Motor neuron (in vitro differentiated cells): ENCODE results near the gene ZNF148. TPM values are rescaled to one million over a fixed set of nuclear protein-coding genes. Genes with fewer than 3 reads are reported as not detected.

Experiments
- ATAC-seq, 8 experiments: fragments of 200-7000 bp; cut with Tn5 transposase; replicated peaks in 6 of 8; 2 replicates each; pipeline ENCODE4 v1.8.0; 2021; ENCODE audit warnings: mild to moderate bottlenecking in 8 of 8, moderate library complexity in 8 of 8
- H3K27ac ChIP-seq, 2 donors: fragments of 250-450 bp; sonication (Bioruptor Pico); 2 replicates each; pipeline ENCODE4 v1.9.0; 2021; ENCODE audit warnings: antibody characterized with exemption in 2 of 2, mild to moderate bottlenecking in 2 of 2, moderate library complexity in 1 of 2
- H3K4me1 ChIP-seq, 2 donors: fragments of 250-450 bp; sonication (Bioruptor Pico); replicated peaks in 1 of 2; 2 replicates each; pipeline ENCODE4 v1.6.1; 2021; ENCODE audit warnings: antibody characterized with exemption in 2 of 2, mild to moderate bottlenecking in 2 of 2, moderate library complexity in 1 of 2
- H3K4me3 ChIP-seq, 5 donors: fragments of 250-450 bp; sonication (Bioruptor Pico); 2 replicates each; pipeline ENCODE4 v1.9.0; 2021; ENCODE audit warnings: antibody characterized with exemption in 5 of 5, mild to moderate bottlenecking in 5 of 5, moderate library complexity in 4 of 5
- WGBS, 10 experiments: fragments of 450-650 bp; shearing (Covaris generic); methylation state at CpG; one replicate each; pipeline ENCODE4 v1.0.0; 2022; 5-methylcytosine and 5-hydroxymethylcytosine counted together
- in situ Hi-C, 9 experiments: fragments of 400-800 bp; cut with MboI; loops; one replicate each; pipeline ENCODE4 v1.15.0; 2021; ENCODE audit warnings: low sequenced_read_pairs in 9 of 9, low pct_unique_long_range_greater_than_20kb in 2 of 9; ENCODE audit not compliant: unreplicated experiment in 9 of 9
- total RNA-seq, 8 experiments: library from RNA; unstranded; fragments of 300-600 nt; gene quantifications; 2 replicates each; pipeline versions ENCODE4 v1.2.3 to v1.2.4, GENCODE V29; 2022

The ZNF148 gene
- total RNA-seq, 8 experiments from 2014 or later, result 17.8 to 38.3 (median 22.4) TPM

- H3K4me1 ChIP-seq, result no peaks in the 10 kb centered on the region
- no peak for ATAC-seq
- no peak overlapping the region for H3K4me3 ChIP-seq
- H3K27ac ChIP-seq, result no peak overlapping the region
- in situ Hi-C loops, result no loop called here
- 17 to 100% (median 75%) methylated on average over 1 to 4 of the region's 4 CpGs; no CpG with 5 or more reads in 1 of the 10 experiments for WGBS, 10 experiments
These were observed 134.6 kb downstream of the ZNF148 start for GRCh38 chr3:125240496-125240895.

DNA sequence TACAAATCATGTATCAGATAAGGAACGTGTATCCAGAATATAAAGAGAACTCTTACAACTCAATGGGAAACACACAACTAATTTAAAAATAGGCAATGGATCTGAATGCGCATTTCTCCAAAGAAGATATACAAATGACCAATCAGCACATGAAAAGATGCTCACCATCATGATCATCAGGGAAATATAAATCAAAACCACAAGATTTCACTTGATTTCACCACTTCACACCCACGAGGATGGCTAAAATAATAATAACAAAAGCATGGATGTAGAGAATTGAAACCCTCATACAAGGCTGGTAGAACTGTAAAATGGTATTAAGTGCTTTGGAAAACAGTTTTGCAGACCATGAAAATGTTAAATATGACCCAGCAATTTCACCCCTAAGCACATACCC is 135.9 kb downstream of the ZNF148 start:
- H3K4me1 ChIP-seq, result no peaks in the 10 kb centered on the region
- 50 to 92% (median 73%) methylated on average over 1 to 3 of the region's 3 CpGs for WGBS, 10 experiments
- in situ Hi-C loops, result no loop called here
- H3K4me3 ChIP-seq, result no peak overlapping the region
- no peak overlapping the region for H3K27ac ChIP-seq
- ATAC-seq, result peak in 2 of 8 experiments; percentile 14 to 21

DNA sequence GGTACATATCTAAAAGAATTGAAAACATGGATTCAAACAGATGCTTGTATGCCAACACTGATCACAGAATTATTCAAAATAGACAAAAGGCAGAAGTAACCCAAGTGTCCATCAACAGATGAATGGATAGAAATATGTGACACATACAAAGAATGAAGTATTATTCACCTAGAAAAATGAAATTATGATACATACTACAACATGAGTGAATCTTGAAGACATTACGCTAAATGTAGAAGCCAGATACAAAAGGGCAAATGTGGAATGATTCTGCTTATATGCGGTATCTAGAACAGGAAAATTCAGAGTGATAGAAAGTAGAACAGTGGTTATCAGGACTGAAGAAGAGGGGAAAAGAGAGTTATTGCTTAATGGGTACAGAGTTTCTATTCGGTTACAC is 136.4 kb downstream of the ZNF148 start:
- in situ Hi-C loops, result no loop called here
- no peak overlapping the region for H3K4me3 ChIP-seq
- no peaks in the 10 kb centered on the region for H3K4me1 ChIP-seq
- H3K27ac ChIP-seq, result no peak overlapping the region
- no peak for ATAC-seq
- WGBS, 10 experiments, result 65 to 100% (median 96%) methylated on average over 2 to 3 of the region's 3 CpGs

DNA sequence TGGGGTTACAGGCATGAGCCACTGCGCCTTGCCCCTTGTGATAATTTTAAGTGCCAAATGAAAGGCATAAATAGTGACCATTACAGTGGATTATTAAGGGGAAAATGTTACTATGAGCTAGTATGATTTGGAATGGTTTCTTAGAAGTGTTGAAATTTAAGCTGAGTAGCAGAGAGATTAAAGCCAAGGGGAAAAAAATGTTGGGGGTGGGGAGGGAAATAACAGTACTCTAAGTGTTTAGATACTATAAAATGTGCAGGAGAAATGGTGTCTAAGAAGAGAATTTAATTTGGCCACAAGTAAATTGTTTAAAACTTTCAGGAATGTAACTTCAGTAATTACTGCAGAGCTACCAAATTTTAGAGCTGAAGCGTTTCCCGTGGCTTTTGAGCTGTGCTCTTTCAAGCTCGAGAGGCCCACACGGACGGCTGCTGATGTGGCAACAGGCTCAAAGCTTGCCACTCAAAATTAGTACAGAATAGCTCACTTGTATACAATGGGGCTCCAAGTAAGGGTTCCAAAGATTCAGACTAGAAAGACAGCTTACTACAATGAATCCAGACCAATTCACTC is 138.7 kb downstream of the ZNF148 start:
- ATAC-seq, result peak in 3 of 8 experiments; percentile 26 to 49 (median 41)
- Histone ChIP-seq H3K4me1 (no peaks in the 10 kb centered on the region), H3K4me3 (no peak overlapping the region), H3K27ac (no peak overlapping the region)
- in situ Hi-C loops, result no loop called here
- WGBS, 10 experiments, result 60 to 100% (median 79%) methylated on average over 1 to 6 of the region's 6 CpGs; no CpG with 5 or more reads in 2 of the 10 experiments

DNA sequence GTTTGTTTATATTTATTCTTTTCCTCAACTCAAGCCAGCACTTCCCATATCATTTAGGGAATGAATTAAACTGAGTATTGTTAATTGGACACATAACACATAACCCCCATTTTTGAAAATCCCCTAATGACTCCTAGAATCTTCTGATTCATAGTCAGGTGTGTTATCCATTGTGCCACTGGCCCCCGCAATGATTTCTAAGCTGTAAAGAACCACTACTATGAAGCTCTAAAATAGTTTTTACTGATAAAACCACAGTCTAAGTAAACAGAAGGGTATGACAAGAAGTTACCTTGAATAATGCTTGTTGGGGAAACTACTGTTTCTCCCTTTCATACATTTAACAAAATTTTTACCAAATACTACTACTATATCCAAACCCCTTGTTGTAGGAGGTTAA is 140.3 kb downstream of the ZNF148 start:
- no peaks in the 10 kb centered on the region for H3K4me1 ChIP-seq
- no peak overlapping the region for H3K4me3 ChIP-seq
- in situ Hi-C loops, result no loop called here
- 57 to 100% (median 100%) methylated on average over 1 of the region's 1 CpG; no CpG with 5 or more reads in 3 of the 10 experiments for WGBS, 10 experiments
- no peak for ATAC-seq
- H3K27ac ChIP-seq, result no peak overlapping the region

- H3K4me3 ChIP-seq, result no peak overlapping the region
- H3K27ac ChIP-seq, result no peak overlapping the region
- ATAC-seq, result no peak
- in situ Hi-C loops, result no loop called here
- 80 to 100% (median 100%) methylated on average over 1 to 3 of the region's 3 CpGs; no CpG with 5 or more reads in 3 of the 10 experiments for WGBS, 10 experiments
- H3K4me1 ChIP-seq, result no peaks in the 10 kb centered on the region
These were observed 142.7 kb downstream of the ZNF148 start for GRCh38 chr3:125232401-125232800.

- WGBS, 10 experiments, result 17 to 100% (median 87%) methylated on average over 1 to 3 of the region's 3 CpGs; no CpG with 5 or more reads in 2 of the 10 experiments
- in situ Hi-C loops, result no loop called here
- H3K4me3 ChIP-seq, result no peak overlapping the region
- ATAC-seq, result no peak
- no peak overlapping the region for H3K27ac ChIP-seq
- no peaks in the 10 kb centered on the region for H3K4me1 ChIP-seq
These were observed 143.2 kb downstream of the ZNF148 start for GRCh38 chr3:125231895-125232294.

DNA sequence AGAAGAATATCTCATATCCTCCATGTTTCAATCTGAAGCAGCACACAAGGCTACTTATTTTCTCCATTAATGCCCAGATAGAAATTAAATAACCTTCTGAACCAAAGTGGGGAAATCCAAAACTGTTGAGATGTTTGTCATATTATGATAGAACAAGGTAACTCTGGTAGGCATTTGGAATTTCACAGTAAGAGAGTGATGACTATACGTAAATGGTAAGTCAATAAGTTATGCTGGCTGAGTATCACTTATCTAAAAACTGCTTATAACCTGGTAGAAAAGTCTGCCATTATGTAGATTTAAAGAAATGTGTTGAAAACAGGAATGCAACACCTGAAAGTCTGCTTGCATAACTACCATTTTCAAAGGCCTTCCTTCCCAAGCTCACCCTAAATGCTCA is 145.4 kb downstream of the ZNF148 start:
- 100% methylated on average over 1 of the region's 1 CpG; no CpG with 5 or more reads in 2 of the 10 experiments for WGBS, 10 experiments
- no peak overlapping the region for H3K4me3 ChIP-seq
- no peak for ATAC-seq
- H3K4me1 ChIP-seq, result no peaks in the 10 kb centered on the region
- in situ Hi-C loops, result no loop called here
- no peak overlapping the region for H3K27ac ChIP-seq

GRCh38 chr3:125229168-125229567 is 146.0 kb downstream of the ZNF148 start:
- no peak for ATAC-seq
- in situ Hi-C loops, result no loop called here
- Histone ChIP-seq H3K27ac (no peak overlapping the region), H3K4me3 (no peak overlapping the region), H3K4me1 (no peaks in the 10 kb centered on the region)
- WGBS, 10 experiments, result 63 to 97% (median 79%) methylated on average over 2 to 7 of the region's 7 CpGs

DNA sequence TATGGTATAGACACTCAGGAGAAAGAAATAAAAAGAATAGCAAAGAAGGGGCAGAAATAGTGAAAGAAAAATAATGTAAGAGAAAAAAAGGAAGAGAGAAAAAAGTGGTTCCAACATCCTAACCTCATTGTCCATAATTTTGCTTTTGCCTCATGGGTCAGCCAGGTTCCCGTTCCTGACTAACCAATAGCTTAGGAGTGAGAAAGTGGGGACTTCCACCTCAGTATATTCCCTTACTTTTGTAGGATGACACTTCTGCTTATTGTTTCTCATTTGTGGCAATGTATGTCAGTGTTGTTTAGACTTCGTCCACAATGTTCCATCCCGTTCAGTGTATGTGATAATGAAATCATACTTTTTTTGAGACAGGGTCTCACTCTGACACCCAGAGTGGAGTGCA is 153.3 kb downstream of the ZNF148 start:
- no peak for ATAC-seq
- Histone ChIP-seq H3K4me1 (no peaks in the 10 kb centered on the region), H3K27ac (no peak overlapping the region), H3K4me3 (no peak overlapping the region)
- in situ Hi-C loops, result no loop called here
- WGBS, 10 experiments, result 30 to 100% (median 94%) methylated on average over 1 to 3 of the region's 3 CpGs; no CpG with 5 or more reads in 1 of the 10 experiments

GRCh38 chr3:125220727-125221429 is 154.2 kb downstream of the ZNF148 start:
- in situ Hi-C loops, result no loop called here
- peak in 3 of 8 experiments; percentile 16 to 81 (median 74) for ATAC-seq
- no peak overlapping the region for H3K27ac ChIP-seq
- H3K4me1 ChIP-seq, result no peaks in the 10 kb centered on the region
- no peak overlapping the region for H3K4me3 ChIP-seq
- WGBS, 10 experiments, result 65 to 100% (median 87%) methylated on average over 1 to 7 of the region's 7 CpGs; no CpG with 5 or more reads in 3 of the 10 experiments

GRCh38 chr3:125220183-125220582 is 154.9 kb downstream of the ZNF148 start:
- Histone ChIP-seq H3K4me1 (no peaks in the 10 kb centered on the region), H3K27ac (no peak overlapping the region), H3K4me3 (no peak overlapping the region)
- peak in 1 of 8 experiments; percentile 27 for ATAC-seq
- 20 to 94% (median 80%) methylated on average over 1 to 10 of the region's 10 CpGs; no CpG with 5 or more reads in 1 of the 10 experiments for WGBS, 10 experiments
- in situ Hi-C loops, result no loop called here

DNA sequence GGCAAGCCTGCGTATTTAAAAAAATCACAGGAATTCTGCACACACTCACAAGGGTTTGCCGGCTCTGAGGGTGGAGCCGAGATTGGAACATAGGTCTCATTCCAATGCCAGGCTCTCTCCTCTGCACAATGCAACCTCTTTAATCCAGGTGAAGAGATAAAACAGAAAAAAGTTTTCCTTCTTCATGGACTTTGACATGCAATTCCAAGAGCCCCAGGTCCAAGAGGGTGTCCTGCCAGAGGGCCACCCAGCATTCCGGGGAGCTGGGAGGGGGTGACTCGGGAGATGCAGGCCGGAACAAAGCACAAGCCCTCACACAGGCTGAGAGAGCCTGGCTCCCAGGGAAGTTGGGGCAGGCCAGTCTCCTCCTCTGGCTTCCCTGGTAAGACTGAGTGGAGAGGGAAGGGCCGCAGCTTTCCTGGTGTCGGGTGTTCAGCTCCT is 155.8 kb downstream of the ZNF148 start:
- WGBS, 10 experiments, result 75 to 100% (median 100%) methylated on average over 1 to 3 of the region's 8 CpGs; no CpG with 5 or more reads in 1 of the 10 experiments
- Histone ChIP-seq H3K27ac (no peak overlapping the region), H3K4me1 (no peaks in the 10 kb centered on the region), H3K4me3 (no peak overlapping the region)
- peak in 1 of 8 experiments; percentile 34 for ATAC-seq
- in situ Hi-C loops, result no loop called here
